SU-DHL-6 (cell line): ENCODE data around the gene ZBED3.

Experiments
- H2AFZ ChIP-seq: fragments of 200-600 bp; sonication (generic); 2 replicates; pipeline ENCODE4 v1.6.1; 2014; ENCODE audit warnings: low read depth, mild to moderate bottlenecking, moderate library complexity, mixed read lengths, antibody characterized with exemption, low read length; ENCODE audit not compliant: severe bottlenecking
- H3F3A ChIP-seq: fragments of 200-600 bp; shearing (Covaris generic); 2 replicates; pipeline ENCODE4 v1.6.0; 2016; ENCODE audit warnings: antibody characterized with exemption, mild to moderate bottlenecking; ENCODE audit not compliant: insufficient read depth
- H3K27ac ChIP-seq: fragments of 200-600 bp; sonication (generic); 2 replicates; pipeline ENCODE4 v1.5.1; 2016; ENCODE audit warnings: low read depth, mild to moderate bottlenecking, low read length, moderate library complexity, mixed read lengths
- H3K27me3 ChIP-seq: fragments of 200-600 bp; sonication (generic), shearing (Covaris generic); 2 replicates; pipeline ENCODE4 v1.6.0; 2014; ENCODE audit warnings: mild to moderate bottlenecking, low read length
- H3K36me3 ChIP-seq: fragments of 200-600 bp; sonication (generic); 2 replicates; pipeline ENCODE4 v1.6.1; 2014; ENCODE audit warnings: mild to moderate bottlenecking, low read length, mixed read lengths
- H3K4me2 ChIP-seq: fragments of 300-600, 200-600 bp; shearing (Covaris generic), sonication (generic); 2 replicates; pipeline ENCODE4 v1.6.0; 2014; ENCODE audit warnings: low read length, low read depth, mild to moderate bottlenecking; ENCODE audit not compliant: poor library complexity, severe bottlenecking
- H3K4me3 ChIP-seq: fragments of 200-600 bp; sonication (generic); 2 replicates; pipeline ENCODE4 v1.5.1; 2014; ENCODE audit warnings: antibody characterized with exemption, low read length, mild to moderate bottlenecking, mixed read lengths; ENCODE audit not compliant: insufficient read depth, poor library complexity, severe bottlenecking
- H3K79me2 ChIP-seq: fragments of 200-600 bp; sonication (generic); 2 replicates; pipeline ENCODE4 v1.6.1; 2014; ENCODE audit warnings: mild to moderate bottlenecking, low read length, moderate library complexity; ENCODE audit not compliant: insufficient read depth
- H3K9ac ChIP-seq: fragments of 200-600 bp; sonication (generic); 2 replicates; pipeline ENCODE4 v1.7.0; 2014; ENCODE audit warnings: mild to moderate bottlenecking, low read length
- H3K9me2 ChIP-seq: fragments of 200-600 bp; sonication (generic); replicated peaks from 2 replicates; pipeline ENCODE4 v1.6.1; 2014; ENCODE audit warnings: low read length; ENCODE audit not compliant: insufficient read depth
- H3K9me3 ChIP-seq: fragments of 200-600 bp; sonication (generic); 2 replicates; pipeline ENCODE4 v1.6.1; 2014; ENCODE audit warnings: low read length, mixed read lengths; ENCODE audit not compliant: insufficient read depth
- H4K20me1 ChIP-seq: fragments of 200-600 bp; sonication (generic); 2 replicates; pipeline ENCODE4 v1.6.1; 2014; ENCODE audit warnings: low read depth, mild to moderate bottlenecking, antibody characterized with exemption, low read length, moderate library complexity, mixed read lengths
- CTCF ChIP-seq: fragments of 200-600 bp; sonication (generic); IDR thresholded peaks from one replicate; pipeline ENCODE4 v1.5.1; 2017; ENCODE audit warnings: antibody characterized with exemption, mild to moderate bottlenecking, low read length, moderate library complexity; ENCODE audit not compliant: insufficient read depth, poor library complexity, severe bottlenecking
- EZH2phosphoT487 ChIP-seq: fragments of 200-600 bp; sonication (generic), shearing (Covaris generic); conservative IDR thresholded peaks from 2 replicates; pipeline ENCODE4 v1.6.1; 2018; ENCODE audit warnings: mild to moderate bottlenecking, antibody characterized with exemption, low read length, moderate library complexity, mixed read lengths

Gene ZBED3

DNA sequence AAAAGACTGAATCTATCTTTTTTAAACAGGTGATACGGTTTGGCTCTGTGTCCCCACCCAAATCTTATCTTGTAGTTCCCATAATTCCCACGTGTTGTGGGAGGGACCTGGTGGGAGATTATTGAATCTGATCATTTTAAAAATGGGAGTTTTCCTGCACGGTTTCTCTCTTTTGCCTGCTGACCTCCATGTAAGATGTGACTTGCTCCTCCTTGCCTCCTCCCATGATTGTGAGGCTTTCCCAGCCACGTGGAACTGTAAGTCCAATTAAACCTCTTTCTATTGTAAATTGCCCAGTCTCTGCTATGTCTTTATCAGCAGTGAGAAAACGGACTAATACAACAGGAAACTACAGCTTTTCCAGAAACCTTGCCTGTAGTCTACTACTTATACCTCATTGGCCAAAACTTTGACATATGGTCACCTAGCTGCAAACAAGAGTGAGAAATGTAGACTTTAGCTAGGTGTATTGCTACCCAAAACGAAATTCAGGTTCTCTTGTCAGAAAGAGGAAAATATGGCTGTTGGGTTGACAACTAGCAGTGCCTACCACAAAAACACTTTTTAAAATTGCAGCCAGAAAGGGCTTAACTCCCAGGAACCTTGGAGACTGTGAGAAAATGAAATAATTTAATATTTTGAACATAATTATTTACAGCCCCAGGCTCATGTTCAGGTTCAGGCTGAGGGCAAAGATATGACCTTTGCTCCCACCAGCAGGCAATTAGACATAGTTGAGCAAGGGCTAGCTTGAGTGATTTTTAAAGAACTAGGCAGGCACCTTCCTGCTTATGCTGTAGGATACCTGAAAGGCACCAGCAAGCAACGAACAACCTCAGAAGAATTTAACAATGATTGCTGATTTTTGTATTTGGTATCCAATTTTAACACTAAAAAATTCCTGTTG lies 64.3 kb downstream of the ZBED3 start:
- no peak overlapping the region for H3K9ac ChIP-seq
- no peaks in the 10 kb centered on the region for H3K9me3 ChIP-seq
- H3K9me2 ChIP-seq = no peaks in the 10 kb centered on the region
- H3K79me2 ChIP-seq = no peaks in the 10 kb centered on the region
- no peaks in the 10 kb centered on the region for H3F3A ChIP-seq
- no peak overlapping the region for H3K4me2 ChIP-seq
- H3K27ac ChIP-seq = no peak overlapping the region
- no peak overlapping the region for H3K4me3 ChIP-seq
- H3K27me3 ChIP-seq = no peaks in the 10 kb centered on the region
- H2AFZ ChIP-seq = no peak overlapping the region
- no peaks in the 10 kb centered on the region for H3K36me3 ChIP-seq
- H4K20me1 ChIP-seq = no peaks in the 10 kb centered on the region
- no peak for TF ChIP-seq EZH2phosphoT487
- TF ChIP-seq CTCF = no peak
